Measurements from ENCODE around the gene SLC7A8. TPM values are rescaled to one million over a fixed set of nuclear protein-coding genes. Genes with fewer than 3 reads are reported as not detected.

SLC7A8 gene
- total and polyA plus RNA-seq, 2 of the 4 experiments (the other 2 are of a cell fraction) = 0.31 TPM; not detected in 1

- H3K9me3 ChIP-seq (ENCODE audit: control insufficient read depth, insufficient read depth, low read length) = no peaks in the 10 kb centered on the region
- DNase-seq (no peak), ATAC-seq (ENCODE audit: low read depth) (no peak)
- H3K36me3 ChIP-seq (ENCODE audit: control insufficient read depth, insufficient read depth, low read length) = no peaks in the 10 kb centered on the region
- CTCF ChIA-PET = interaction anchor here (1.0 kb wide), 1 partner anchor 15 kb away, joined by 3 read pairs; no protein-coding TSS in a partner anchor
- dilution Hi-C loops (cut with HindIII; ENCODE audit: low sequenced_read_pairs, unreplicated experiment) = no loop called here
- intact Hi-C loops (cut with micrococcal nuclease) = no loop called here
- H4K5ac ChIP-seq (ENCODE audit: low read depth, low read length) = no peak overlapping the region
- in situ Hi-C loops (cut with MboI; ENCODE audit: low sequenced_read_pairs) = no loop called here
- H4K20me1 ChIP-seq (ENCODE audit: insufficient read depth, low read length) = no peaks in the 10 kb centered on the region
- POLR2A ChIA-PET (ENCODE audit: unreplicated experiment) = interaction anchor here (0.5 kb wide), 1 partner anchor 13 kb away, joined by 9 read pairs; no protein-coding TSS in a partner anchor
- no peak overlapping the region for H2BK15ac ChIP-seq (ENCODE audit: low read depth, low read length)
- no peak overlapping the region for H3K4me3 ChIP-seq (ENCODE audit: insufficient read depth, low read depth, low read length)
- no peak overlapping the region for H2BK120ac ChIP-seq (ENCODE audit: low read depth, low read length)
- H2BK20ac ChIP-seq (ENCODE audit: low read depth, low read length) = no peak overlapping the region
- H3K9ac ChIP-seq (ENCODE audit: low read depth, low read length) = no peak overlapping the region
- no peaks in the 10 kb centered on the region for H3K4me1 ChIP-seq (ENCODE audit: control insufficient read depth, insufficient read depth, low read length)
- no peak overlapping the region for H3K4me2 ChIP-seq (ENCODE audit: low read depth, low read length)
- no peak overlapping the region for H2BK5ac ChIP-seq (ENCODE audit: low read depth, low read length, poor library complexity, severe bottlenecking)
- BruUV-seq (replicated peaks) = no TSS peak
- H3K27me3 ChIP-seq (ENCODE audit: control insufficient read depth, insufficient read depth, low read length) = peaks cover 28% of the 10 kb centered on the region
- no peak overlapping the region for H3K56ac ChIP-seq (ENCODE audit: extremely low read depth, insufficient read depth, low read length)
- no peak overlapping the region for H4K8ac ChIP-seq (ENCODE audit: low read depth in 2 of 2, low read length in 2 of 2)
- no peaks in the 10 kb centered on the region for H3K79me1 ChIP-seq (ENCODE audit: low read depth in 1 of 2, low read length in 2 of 2)
- no peak overlapping the region for H2AK5ac ChIP-seq (ENCODE audit: low read depth, low read length)
- no peak overlapping the region for H3K18ac ChIP-seq (ENCODE audit: low read depth, low read length)
- H3K27ac ChIP-seq (ENCODE audit: insufficient read depth, low read length) = no peak overlapping the region
- no peak overlapping the region for H3K14ac ChIP-seq (replicated peaks; ENCODE audit: low read depth, low read length)
- H3K4ac ChIP-seq (ENCODE audit: low read depth, low read length) = no peak overlapping the region
- no peak overlapping the region for H4K91ac ChIP-seq (ENCODE audit: insufficient read depth, low read depth, low read length)
- no peaks in the 10 kb centered on the region for H3K9me1 ChIP-seq (ENCODE audit: insufficient read depth, low read length)
- no peak overlapping the region for H2AFZ ChIP-seq (replicated peaks; ENCODE audit: low read length, poor library complexity)
- no peak for TF ChIP-seq POLR2A (IDR thresholded peaks at IDR 0.05; ENCODE audit: low read depth, low read length)
- TF ChIP-seq RCOR1 (IDR thresholded peaks at IDR 0.05; ENCODE audit: insufficient replicate concordance, low read length) = no peak
- no peak for TF ChIP-seq CTCF (conservative IDR thresholded peaks at IDR 0.05; ENCODE audit: low read depth, low read length)
- no peak for TF ChIP-seq MAFK (IDR thresholded peaks at IDR 0.05; ENCODE audit: low read depth, low read length)
- TF ChIP-seq MXI1 (IDR thresholded peaks at IDR 0.05; ENCODE audit: borderline replicate concordance, low read depth, low read length) = no peak
- TF ChIP-seq CEBPB (IDR thresholded peaks at IDR 0.05; ENCODE audit: low read depth, low read length) = no peak
- TF ChIP-seq CHD1 (IDR thresholded peaks at IDR 0.05; ENCODE audit: low read depth, low read length) = no peak
- no peak for TF ChIP-seq BHLHE40 (IDR thresholded peaks at IDR 0.05; ENCODE audit: low read depth, low read length)
- TF ChIP-seq USF2 (IDR thresholded peaks at IDR 0.05; ENCODE audit: low read depth, low read length) = no peak
- TF ChIP-seq NFE2L2 (IDR thresholded peaks at IDR 0.05; ENCODE audit: low read depth, low read length) = no peak
- 83% methylated on average over 2 of the region's 5 CpGs; no CpG with 5 or more reads in 1 of the 2 experiments for WGBS, 2 experiments (ENCODE audit: extremely low coverage in 2 of 2, insufficient read length in 1 of 2)
- H2AK9ac ChIP-seq (replicated peaks; ENCODE audit: low read depth, low read length, poor library complexity) = no peak overlapping the region
- no peak overlapping the region for H3K23ac ChIP-seq (ENCODE audit: low read depth, low read length)
Observed at GRCh38 chr14:23172096-23172495, 11.4 kb downstream of the SLC7A8 start.

Measured in IMR-90 (cell line).